Measurements from ENCODE around the gene LTBP1. TPM values are rescaled to one million over a fixed set of nuclear protein-coding genes. Genes with fewer than 3 reads are reported as not detected.

LTBP1 gene
- total RNA-seq, 1 donor from 2014 or later: 29.7 TPM

- H3K4me3 Mint-ChIP-seq (ENCODE audit: unreplicated experiment): no peak overlapping the region
Observed at GRCh38 chr2:33336036-33336625, 389.4 kb downstream of the LTBP1 start.

GRCh38 chr2:33337385-33337960 lies 390.7 kb downstream of the LTBP1 start:
- Histone ChIP-seq H3K4me1 (ENCODE audit: insufficient read depth, low read length) (peaks cover 3% of the 10 kb centered on the region), H3K9me3 (ENCODE audit: insufficient read depth, low read depth, low read length) (no peaks in the 10 kb centered on the region), H3K9ac (ENCODE audit: low read length) (no peak overlapping the region), H3K4me3 (ENCODE audit: insufficient read depth, low read depth, low read length) (no peak overlapping the region), H2AFZ (ENCODE audit: low read depth, low read length) (no peak overlapping the region), H4K20me1 (ENCODE audit: insufficient read depth, low read length) (peaks cover 4% of the 10 kb centered on the region), H3K4me2 (ENCODE audit: low read length) (no peak overlapping the region), H3K79me2 (ENCODE audit: insufficient read depth, low read length) (no peaks in the 10 kb centered on the region), H3K36me3 (ENCODE audit: insufficient read depth, low read length) (no peaks in the 10 kb centered on the region), H3K27me3 (ENCODE audit: insufficient read depth, low read length) (no peaks in the 10 kb centered on the region), H3K27ac (ENCODE audit: low read depth, low read length) (no peak overlapping the region)
- Mint-ChIP-seq H3K27me3 (ENCODE audit: low read depth, unreplicated experiment) (no peaks in the 10 kb centered on the region), H3K9me3 (ENCODE audit: unreplicated experiment) (no peaks in the 10 kb centered on the region), H3K4me1 (ENCODE audit: low read depth, unreplicated experiment) (no peaks in the 10 kb centered on the region), H3K27ac (ENCODE audit: unreplicated experiment) (no peak overlapping the region), H3K36me3 (ENCODE audit: low read depth, unreplicated experiment) (peaks cover 4% of the 10 kb centered on the region), H3K4me3 (ENCODE audit: unreplicated experiment) (no peak overlapping the region)
- DNase-seq (ENCODE audit: low read depth) (no peak), FAIRE-seq (no peak)
- TF ChIP-seq CTCF (IDR thresholded peaks at IDR 0.05; ENCODE audit: insufficient read depth, low read depth, low read length) (no peak), EZH2 (IDR thresholded peaks at IDR 0.05; ENCODE audit: insufficient read depth, low read length) (no peak)

More at GRCh38 chr2:33336036-33336625, 389.4 kb downstream of the LTBP1 start:
- Histone ChIP-seq H3K27me3 (ENCODE audit: insufficient read depth, low read length) (no peaks in the 10 kb centered on the region), H3K9ac (ENCODE audit: low read length) (no peak overlapping the region), H3K79me2 (ENCODE audit: insufficient read depth, low read length) (no peaks in the 10 kb centered on the region), H3K36me3 (ENCODE audit: insufficient read depth, low read length) (no peaks in the 10 kb centered on the region), H2AFZ (ENCODE audit: low read depth, low read length) (no peak overlapping the region), H3K27ac (ENCODE audit: low read depth, low read length) (no peak overlapping the region), H3K9me3 (ENCODE audit: insufficient read depth, low read depth, low read length) (no peaks in the 10 kb centered on the region), H3K4me1 (ENCODE audit: insufficient read depth, low read length) (no peaks in the 10 kb centered on the region), H3K4me2 (ENCODE audit: low read length) (no peak overlapping the region), H3K4me3 (ENCODE audit: insufficient read depth, low read depth, low read length) (no peak overlapping the region), H4K20me1 (ENCODE audit: insufficient read depth, low read length) (peaks cover 4% of the 10 kb centered on the region)
- FAIRE-seq: no peak
- no peak overlapping the region for H3K27ac Mint-ChIP-seq (ENCODE audit: unreplicated experiment)
- no peak for TF ChIP-seq EZH2 (IDR thresholded peaks at IDR 0.05; ENCODE audit: insufficient read depth, low read length)
- TF ChIP-seq CTCF (IDR thresholded peaks at IDR 0.05; ENCODE audit: insufficient read depth, low read depth, low read length): no peak
- no peaks in the 10 kb centered on the region for H3K4me1 Mint-ChIP-seq (ENCODE audit: low read depth, unreplicated experiment)
- H3K9me3 Mint-ChIP-seq (ENCODE audit: unreplicated experiment): no peaks in the 10 kb centered on the region
- H3K27me3 Mint-ChIP-seq (ENCODE audit: low read depth, unreplicated experiment): no peaks in the 10 kb centered on the region
- H3K36me3 Mint-ChIP-seq (ENCODE audit: low read depth, unreplicated experiment): peaks cover 4% of the 10 kb centered on the region
- DNase-seq (ENCODE audit: low read depth): no peak

- no peak overlapping the region for H3K27ac ChIP-seq (ENCODE audit: low read depth, low read length)
- H3K4me1 ChIP-seq (ENCODE audit: insufficient read depth, low read length): peaks cover 3% of the 10 kb centered on the region
- no peaks in the 10 kb centered on the region for H3K36me3 ChIP-seq (ENCODE audit: insufficient read depth, low read length)
- Mint-ChIP-seq H3K4me1 (ENCODE audit: low read depth, unreplicated experiment) (no peaks in the 10 kb centered on the region), H3K9me3 (ENCODE audit: unreplicated experiment) (no peaks in the 10 kb centered on the region), H3K27me3 (ENCODE audit: low read depth, unreplicated experiment) (no peaks in the 10 kb centered on the region), H3K27ac (ENCODE audit: unreplicated experiment) (no peak overlapping the region), H3K4me3 (ENCODE audit: unreplicated experiment) (no peak overlapping the region), H3K36me3 (ENCODE audit: low read depth, unreplicated experiment) (peaks cover 4% of the 10 kb centered on the region)
- TF ChIP-seq EZH2 (IDR thresholded peaks at IDR 0.05; ENCODE audit: insufficient read depth, low read length) (no peak), CTCF (IDR thresholded peaks at IDR 0.05; ENCODE audit: insufficient read depth, low read depth, low read length) (no peak)
- H3K4me3 ChIP-seq (ENCODE audit: insufficient read depth, low read depth, low read length): no peak overlapping the region
- FAIRE-seq (no peak), DNase-seq (ENCODE audit: low read depth) (no peak)
- H2AFZ ChIP-seq (ENCODE audit: low read depth, low read length): no peak overlapping the region
- H3K9ac ChIP-seq (ENCODE audit: low read length): no peak overlapping the region
- H3K9me3 ChIP-seq (ENCODE audit: insufficient read depth, low read depth, low read length): no peaks in the 10 kb centered on the region
- H3K79me2 ChIP-seq (ENCODE audit: insufficient read depth, low read length): no peaks in the 10 kb centered on the region
- H3K4me2 ChIP-seq (ENCODE audit: low read length): no peak overlapping the region
- H3K27me3 ChIP-seq (ENCODE audit: insufficient read depth, low read length): no peaks in the 10 kb centered on the region
- peaks cover 4% of the 10 kb centered on the region for H4K20me1 ChIP-seq (ENCODE audit: insufficient read depth, low read length)
Observed at GRCh38 chr2:33337981-33338380, 391.2 kb downstream of the LTBP1 start.

Data from astrocyte (in vitro differentiated cells and primary cell).